Suppressor macrophage (primary cell): ENCODE data around the gene TOP2A.

Experiments used
- DNase-seq, 4 experiments: peaks; one replicate each; pipeline ENCODE4 v3.0.0-alpha.2; 2020 to 2022

The TOP2A gene

GRCh38 chr17:40356990-40357881 is 60.5 kb downstream of the TOP2A start:
- no peak for DNase-seq

DNA sequence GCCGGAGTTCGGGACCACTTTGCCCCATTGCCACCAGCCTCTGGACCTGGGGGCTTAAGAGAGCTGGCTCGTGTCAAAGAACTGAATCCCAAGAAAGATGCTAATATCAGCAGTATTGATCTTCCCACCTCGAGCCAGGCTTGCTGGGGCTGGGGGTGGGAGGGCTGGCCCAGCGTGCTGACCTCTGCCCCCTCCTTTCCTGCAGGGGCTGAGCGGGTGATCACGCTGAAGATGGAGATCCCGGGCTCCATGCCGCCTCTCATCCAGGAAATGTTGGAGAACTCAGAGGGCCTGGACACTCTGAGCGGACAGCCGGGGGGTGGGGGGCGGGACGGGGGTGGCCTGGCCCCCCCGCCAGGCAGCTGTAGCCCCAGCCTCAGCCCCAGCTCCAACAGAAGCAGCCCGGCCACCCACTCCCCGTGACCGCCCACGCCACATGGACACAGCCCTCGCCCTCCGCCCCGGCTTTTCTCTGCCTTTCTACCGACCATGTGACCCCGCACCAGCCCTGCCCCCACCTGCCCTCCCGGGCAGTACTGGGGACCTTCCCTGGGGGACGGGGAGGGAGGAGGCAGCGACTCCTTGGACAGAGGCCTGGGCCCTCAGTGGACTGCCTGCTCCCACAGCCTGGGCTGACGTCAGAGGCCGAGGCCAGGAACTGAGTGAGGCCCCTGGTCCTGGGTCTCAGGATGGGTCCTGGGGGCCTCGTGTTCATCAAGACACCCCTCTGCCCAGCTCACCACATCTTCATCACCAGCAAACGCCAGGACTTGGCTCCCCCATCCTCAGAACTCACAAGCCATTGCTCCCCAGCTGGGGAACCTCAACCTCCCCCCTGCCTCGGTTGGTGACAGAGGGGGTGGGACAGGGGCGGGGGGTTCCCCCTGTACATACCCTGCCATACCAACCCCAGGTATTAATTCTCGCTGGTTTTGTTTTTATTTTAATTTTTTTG is 61.6 kb downstream of the TOP2A start:
- no peak for DNase-seq

DNA sequence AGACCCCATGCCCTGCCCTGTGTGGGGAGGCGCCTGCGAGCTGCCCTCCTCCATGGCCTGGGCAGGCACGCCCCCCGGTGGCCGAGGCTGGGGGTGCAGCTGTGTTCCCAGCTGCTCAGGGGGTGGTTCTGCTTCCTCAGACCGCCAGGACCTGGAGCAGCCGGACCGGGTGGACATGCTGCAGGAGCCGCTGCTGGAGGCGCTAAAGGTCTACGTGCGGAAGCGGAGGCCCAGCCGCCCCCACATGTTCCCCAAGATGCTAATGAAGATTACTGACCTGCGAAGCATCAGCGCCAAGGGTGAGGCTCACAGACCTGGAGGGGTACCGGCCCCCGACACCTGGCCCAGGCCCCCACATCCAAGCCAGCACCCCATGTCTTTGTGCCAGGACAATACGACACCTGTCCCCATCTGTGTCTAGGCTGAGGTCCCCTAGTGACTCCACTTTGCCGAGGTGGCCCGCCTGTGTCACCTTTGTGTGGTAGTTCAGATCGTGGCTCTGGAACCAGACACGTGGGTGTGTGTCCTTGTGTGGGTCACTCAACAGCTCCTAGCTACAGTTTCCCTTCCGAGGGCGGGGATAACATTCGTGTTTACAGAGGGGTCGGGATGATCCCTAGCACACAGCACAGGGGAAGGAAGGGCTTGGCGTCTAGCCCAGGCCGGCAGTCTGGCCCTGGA is 62.4 kb downstream of the TOP2A start:
- peak; percentile 73 to 87 (median 82) for DNase-seq

GRCh38 chr17:40354221-40355122 is 63.2 kb downstream of the TOP2A start:
- DNase-seq: no peak

GRCh38 chr17:40352779-40353394 is 64.8 kb downstream of the TOP2A start:
- DNase-seq: peak in 3 of 4 experiments; percentile 32 to 71 (median 44)

DNA sequence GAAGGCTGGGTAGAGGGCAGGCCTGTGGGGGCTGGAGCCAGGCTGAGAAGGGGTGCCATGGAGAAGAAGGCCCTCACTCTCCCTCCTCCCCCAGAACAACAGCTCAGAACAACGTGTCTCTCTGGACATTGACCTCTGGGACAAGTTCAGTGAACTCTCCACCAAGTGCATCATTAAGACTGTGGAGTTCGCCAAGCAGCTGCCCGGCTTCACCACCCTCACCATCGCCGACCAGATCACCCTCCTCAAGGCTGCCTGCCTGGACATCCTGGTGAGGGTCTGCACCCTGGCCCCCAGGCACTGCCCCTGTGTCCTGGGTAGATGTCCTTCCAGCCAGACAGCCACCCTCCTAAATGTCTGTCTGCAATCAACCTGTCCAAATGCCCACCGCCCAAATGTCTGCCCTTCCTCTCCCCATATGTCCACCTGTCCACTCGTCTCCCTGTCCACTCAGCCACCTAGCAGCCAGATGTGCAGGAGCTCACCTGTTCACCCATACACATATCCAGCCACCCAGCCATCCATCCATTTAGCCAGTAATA is 65.4 kb downstream of the TOP2A start:
- DNase-seq: no peak

DNA sequence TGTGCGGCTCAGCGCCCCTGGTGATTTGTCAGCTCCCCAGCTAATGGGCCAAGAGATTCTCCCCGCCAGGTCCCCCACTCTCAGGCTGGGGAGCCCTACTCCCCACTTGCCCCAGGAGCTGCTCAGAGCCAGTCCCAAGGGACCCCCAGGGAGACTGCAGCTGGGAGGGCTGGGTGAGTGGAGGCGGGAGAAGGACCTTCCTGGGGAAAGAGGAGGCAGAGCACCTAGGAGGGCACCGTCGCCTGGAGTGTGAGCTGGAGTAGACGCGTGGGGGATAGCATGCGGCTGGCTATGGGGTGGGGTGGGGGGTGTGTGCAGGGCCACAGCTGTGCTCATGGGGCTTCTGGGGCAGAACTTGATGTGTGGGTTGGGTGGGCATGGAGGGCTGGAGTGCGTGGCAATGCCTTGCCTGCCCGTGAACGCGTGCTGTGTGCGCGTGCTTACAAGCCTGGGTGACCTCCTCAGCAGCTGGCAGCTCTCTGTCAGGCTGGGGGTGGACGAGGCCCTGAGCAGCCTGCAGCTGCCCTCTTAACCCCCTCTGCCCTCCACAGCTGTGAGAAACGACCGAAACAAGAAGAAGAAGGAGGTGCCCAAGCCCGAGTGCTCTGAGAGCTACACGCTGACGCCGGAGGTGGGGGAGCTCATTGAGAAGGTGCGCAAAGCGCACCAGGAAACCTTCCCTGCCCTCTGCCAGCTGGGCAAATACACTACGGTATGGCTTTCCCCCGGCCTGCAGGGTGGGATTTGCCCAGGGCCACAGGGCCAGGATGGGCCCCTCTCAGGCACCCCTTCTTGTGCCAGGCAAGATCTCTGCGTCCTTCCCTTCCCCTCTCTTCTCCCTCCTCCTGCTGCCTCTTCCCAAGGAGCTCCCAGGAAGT is 66.1 kb downstream of the TOP2A start:
- DNase-seq: no peak

GRCh38 chr17:40350689-40351358 is 66.9 kb downstream of the TOP2A start:
- DNase-seq: no peak

GRCh38 chr17:40349895-40350688 is 67.6 kb downstream of the TOP2A start:
- DNase-seq: no peak

DNA sequence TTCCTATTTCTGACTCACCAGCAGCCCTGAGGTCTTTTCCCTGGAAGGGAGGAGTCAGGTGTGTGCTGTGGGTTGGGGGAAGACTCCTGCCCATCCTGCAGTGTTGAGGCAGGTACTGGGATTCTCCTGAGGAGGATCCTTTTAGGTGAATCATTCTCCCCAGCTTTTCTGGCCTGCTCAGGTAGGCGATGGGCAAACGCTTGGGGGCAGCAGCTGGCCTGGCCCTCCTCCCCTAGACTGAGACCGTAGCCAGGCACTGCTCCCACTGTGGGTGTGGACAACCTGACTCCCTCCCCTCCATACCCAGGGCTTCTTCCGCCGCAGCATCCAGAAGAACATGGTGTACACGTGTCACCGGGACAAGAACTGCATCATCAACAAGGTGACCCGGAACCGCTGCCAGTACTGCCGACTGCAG is 68.2 kb downstream of the TOP2A start:
- no peak for DNase-seq

DNA sequence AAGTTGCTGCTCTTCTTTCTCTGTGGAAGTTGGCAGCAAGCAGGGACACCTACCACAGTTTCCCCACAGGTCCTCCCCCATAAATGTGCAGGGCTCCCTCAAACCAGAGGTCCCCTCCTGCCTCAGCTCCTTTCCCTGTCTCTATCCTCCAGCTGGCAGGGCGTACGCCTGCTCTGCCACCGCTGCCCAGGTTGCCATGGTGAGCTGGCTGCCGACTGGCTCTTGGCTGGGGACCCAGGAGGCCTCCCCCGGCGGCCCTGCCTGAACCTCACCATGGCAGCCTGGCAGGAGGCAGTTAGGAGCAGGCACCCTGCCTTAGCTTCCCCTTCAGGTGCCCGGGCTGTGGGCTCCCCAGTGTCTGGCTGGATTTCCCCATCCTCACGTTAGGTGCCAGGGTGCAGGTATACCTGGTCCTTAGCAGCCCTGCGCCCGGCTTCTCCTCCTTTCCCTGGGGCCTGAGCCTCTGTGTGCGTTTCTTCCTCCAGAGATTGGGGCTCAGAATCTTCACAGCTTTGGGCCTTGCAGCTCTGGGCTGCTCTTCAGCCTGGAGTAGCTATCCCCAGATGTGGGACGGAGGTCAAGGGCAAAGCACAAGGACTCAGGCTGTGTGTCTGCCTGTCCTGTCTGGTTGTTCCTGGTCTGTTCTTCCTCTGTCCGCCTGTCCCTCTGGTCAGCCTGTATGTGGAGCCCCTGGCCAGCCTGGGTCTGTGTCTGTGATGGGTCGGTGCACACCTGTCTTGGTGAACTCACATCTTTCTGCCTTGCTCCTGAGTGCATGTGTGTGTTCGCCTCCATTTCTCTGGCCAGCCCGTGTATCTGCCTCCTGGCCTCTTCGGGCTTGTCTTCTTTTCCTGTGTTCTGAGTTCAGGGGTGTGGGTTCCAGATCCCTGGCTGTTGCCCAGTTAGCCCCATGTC is 68.9 kb downstream of the TOP2A start:
- DNase-seq: no peak

GRCh38 chr17:40348136-40348504 is 69.6 kb downstream of the TOP2A start:
- no peak for DNase-seq

DNA sequence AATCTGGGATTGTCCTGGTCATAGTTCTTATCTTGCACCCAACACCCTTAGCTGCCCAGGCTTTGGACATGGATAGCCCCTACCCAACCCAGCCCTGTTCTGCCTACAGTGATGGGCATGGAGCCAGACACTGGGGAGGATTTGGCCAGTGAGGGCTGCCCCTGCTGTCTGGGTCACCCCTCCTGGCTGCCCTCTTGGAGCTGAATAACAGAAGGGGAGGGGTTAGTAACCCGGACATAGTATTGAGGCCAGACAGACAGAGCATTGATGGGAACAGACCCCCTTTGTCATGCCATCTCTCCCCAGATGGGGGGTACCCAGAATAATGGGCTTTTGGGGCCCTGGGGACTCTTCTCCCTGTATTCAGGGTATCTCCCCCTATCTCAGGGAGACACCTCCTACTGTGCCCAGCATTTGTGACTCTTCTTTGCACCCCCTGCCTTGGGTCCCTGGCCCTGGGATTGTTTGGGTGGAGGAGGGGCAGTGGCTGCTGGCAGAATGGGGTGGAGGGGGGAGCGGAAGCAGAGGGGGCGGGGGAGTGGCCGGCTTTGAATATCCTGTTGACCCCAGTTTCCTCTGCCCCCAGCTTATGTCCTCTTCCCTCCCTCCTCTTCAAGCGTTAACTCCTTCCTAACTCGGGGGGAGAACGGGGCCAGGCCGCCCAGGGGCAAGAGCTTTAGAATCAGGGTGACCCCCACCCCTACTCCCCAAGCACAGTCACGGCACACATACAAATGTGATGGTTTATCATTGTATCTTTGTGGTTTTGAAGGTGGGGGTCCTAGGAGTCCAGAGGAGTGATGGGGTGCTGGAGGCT is 70.2 kb downstream of the TOP2A start:
- DNase-seq: no peak

GRCh38 chr17:40346765-40347158 is 70.9 kb downstream of the TOP2A start:
- DNase-seq: no peak

GRCh38 chr17:40345994-40346764 is 71.5 kb downstream of the TOP2A start:
- no peak for DNase-seq
